Measurements from ENCODE around the gene COX4I2.
"Not testable (repeated sequence)": the region's sequence is repeated elsewhere in the genome, so short reads cannot be mapped to it uniquely, and the experiment has no call there.

COX4I2 gene

DNA sequence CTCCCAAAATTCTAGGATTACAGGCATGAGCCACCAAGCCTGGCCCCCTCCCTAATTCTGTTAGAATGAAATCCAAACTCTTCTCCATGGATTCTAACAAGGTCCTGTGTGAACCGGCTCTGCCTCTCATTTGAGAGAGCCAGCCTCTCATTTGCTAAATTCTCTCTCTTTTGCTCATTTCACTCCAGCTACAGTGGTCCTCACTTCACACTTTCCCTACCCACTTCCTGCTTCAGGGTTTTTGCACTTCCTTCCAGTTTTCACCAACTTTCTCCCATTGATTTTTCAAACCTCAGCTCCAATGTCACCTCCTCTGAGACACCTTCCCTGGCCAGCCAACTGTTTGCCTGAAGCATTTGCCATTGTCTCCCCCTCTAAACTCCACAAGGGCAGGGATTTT lies 5.1 kb downstream of the COX4I2 start:
- Histone ChIP-seq H3K9me3 (ENCODE audit: control insufficient read depth, insufficient read depth, low read length) (no peaks in the 10 kb centered on the region), H3K4me2 (ENCODE audit: low read length) (no peak overlapping the region), H3K36me3 (ENCODE audit: control insufficient read depth, low read length) (no peaks in the 10 kb centered on the region), H3K4me3 (ENCODE audit: low read length) (no peak overlapping the region), H3K9me2 (replicated peaks; ENCODE audit: control insufficient read depth, low read length) (no peaks in the 10 kb centered on the region), H3F3A (ENCODE audit: control insufficient read depth, insufficient read depth) (no peaks in the 10 kb centered on the region), H3K27ac (ENCODE audit: low read depth, low read length) (no peak overlapping the region), H3K4me1 (ENCODE audit: control insufficient read depth, low read length) (no peaks in the 10 kb centered on the region), H3K27me3 (ENCODE audit: control insufficient read depth, low read length) (no peaks in the 10 kb centered on the region), H3K79me2 (ENCODE audit: control insufficient read depth, low read length) (no peaks in the 10 kb centered on the region), H4K20me1 (ENCODE audit: control insufficient read depth, insufficient read depth, low read depth, low read length) (no peaks in the 10 kb centered on the region)
- no peak for TF ChIP-seq EZH2phosphoT487 (IDR thresholded peaks at IDR 0.05; ENCODE audit: borderline replicate concordance, low read length)
- TF ChIP-seq, protein P1, sequence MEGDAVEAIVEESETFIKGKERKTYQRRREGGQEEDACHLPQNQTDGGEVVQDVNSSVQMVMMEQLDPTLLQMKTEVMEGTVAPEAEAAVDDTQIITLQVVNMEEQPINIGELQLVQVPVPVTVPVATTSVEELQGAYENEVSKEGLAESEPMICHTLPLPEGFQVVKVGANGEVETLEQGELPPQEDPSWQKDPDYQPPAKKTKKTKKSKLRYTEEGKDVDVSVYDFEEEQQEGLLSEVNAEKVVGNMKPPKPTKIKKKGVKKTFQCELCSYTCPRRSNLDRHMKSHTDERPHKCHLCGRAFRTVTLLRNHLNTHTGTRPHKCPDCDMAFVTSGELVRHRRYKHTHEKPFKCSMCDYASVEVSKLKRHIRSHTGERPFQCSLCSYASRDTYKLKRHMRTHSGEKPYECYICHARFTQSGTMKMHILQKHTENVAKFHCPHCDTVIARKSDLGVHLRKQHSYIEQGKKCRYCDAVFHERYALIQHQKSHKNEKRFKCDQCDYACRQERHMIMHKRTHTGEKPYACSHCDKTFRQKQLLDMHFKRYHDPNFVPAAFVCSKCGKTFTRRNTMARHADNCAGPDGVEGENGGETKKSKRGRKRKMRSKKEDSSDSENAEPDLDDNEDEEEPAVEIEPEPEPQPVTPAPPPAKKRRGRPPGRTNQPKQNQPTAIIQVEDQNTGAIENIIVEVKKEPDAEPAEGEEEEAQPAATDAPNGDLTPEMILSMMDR (IDR thresholded peaks at IDR 0.05; ENCODE audit: low read depth, low read length, poor library complexity, severe bottlenecking) = no peak

DNA sequence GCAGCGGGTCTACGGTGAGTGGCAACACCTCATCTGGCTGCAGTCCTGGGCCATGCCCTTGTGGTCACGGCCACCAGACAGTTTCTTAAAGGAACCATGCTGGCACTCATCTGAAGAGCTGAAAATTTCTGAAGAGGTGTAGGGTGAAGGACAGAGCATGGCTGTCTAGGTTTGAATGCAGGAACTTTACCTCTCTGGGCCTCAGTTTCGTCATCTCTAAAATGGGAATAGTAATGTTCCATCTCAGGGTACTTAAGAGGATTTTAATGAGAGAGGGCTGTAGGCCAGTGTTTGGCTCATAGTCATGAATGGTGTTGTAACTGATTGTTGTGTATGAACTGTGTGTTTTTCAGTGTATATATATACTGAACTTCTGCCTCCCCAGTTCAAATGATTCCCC lies 5.8 kb downstream of the COX4I2 start:
- no peaks in the 10 kb centered on the region for H4K20me1 ChIP-seq (ENCODE audit: control insufficient read depth, insufficient read depth, low read depth, low read length)
- H3K9me3 ChIP-seq (ENCODE audit: control insufficient read depth, insufficient read depth, low read length) = no peaks in the 10 kb centered on the region
- no peaks in the 10 kb centered on the region for H3K27me3 ChIP-seq (ENCODE audit: control insufficient read depth, low read length)
- no peaks in the 10 kb centered on the region for H3K36me3 ChIP-seq (ENCODE audit: control insufficient read depth, low read length)
- TF ChIP-seq, protein P1 (IDR thresholded peaks at IDR 0.05; ENCODE audit: low read depth, low read length, poor library complexity, severe bottlenecking) = no peak
- TF ChIP-seq EZH2phosphoT487 (IDR thresholded peaks at IDR 0.05; ENCODE audit: borderline replicate concordance, low read length) = no peak
- no peaks in the 10 kb centered on the region for H3F3A ChIP-seq (ENCODE audit: control insufficient read depth, insufficient read depth)
- H3K27ac ChIP-seq (ENCODE audit: low read depth, low read length) = no peak overlapping the region
- no peak overlapping the region for H3K4me3 ChIP-seq (ENCODE audit: low read length)
- H3K4me1 ChIP-seq (ENCODE audit: control insufficient read depth, low read length) = no peaks in the 10 kb centered on the region
- H3K79me2 ChIP-seq (ENCODE audit: control insufficient read depth, low read length) = no peaks in the 10 kb centered on the region
- H3K4me2 ChIP-seq (ENCODE audit: low read length) = no peak overlapping the region
- H3K9me2 ChIP-seq (replicated peaks; ENCODE audit: control insufficient read depth, low read length) = no peaks in the 10 kb centered on the region

DNA sequence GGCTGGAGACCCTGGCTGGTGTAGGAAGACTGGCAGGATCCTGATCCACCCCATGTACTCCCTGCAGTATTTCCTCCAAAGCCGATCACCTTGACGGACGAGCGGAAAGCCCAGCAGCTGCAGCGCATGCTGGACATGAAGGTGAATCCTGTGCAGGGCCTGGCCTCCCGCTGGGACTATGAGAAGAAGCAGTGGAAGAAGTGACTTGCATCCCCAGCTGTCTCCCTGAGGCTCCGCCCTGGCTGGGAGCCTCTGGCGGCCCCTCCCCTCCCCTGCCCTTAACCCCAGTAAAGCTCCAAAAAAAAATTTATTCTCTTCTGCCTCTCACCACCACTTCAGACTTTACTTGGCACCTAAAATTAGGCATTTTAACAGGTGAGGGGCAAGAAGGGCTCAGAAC lies 7.0 kb downstream of the COX4I2 start:
- H3K9me3 ChIP-seq (ENCODE audit: control insufficient read depth, insufficient read depth, low read length) = no peaks in the 10 kb centered on the region
- no peaks in the 10 kb centered on the region for H3K27me3 ChIP-seq (ENCODE audit: control insufficient read depth, low read length)
- H3K4me2 ChIP-seq (ENCODE audit: low read length) = no peak overlapping the region

DNA sequence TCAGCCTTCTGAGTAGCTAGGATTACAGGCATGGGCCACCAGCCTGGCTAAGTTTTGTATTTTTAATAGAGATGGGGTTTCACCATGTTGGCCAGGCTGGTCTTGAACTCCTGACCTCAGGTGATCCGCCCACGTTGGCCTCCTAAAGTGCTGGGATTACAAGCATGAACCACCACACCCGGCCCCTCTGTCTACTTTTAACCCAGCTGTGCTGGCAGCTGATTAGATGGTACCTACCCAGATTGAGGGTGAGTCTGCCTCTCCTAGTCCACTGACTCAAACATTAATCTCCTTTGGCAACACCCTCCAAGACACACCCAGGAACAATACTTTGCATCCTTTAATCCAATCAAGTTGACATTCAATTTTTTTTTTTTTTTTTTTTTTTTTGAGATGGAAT lies 10.4 kb downstream of the COX4I2 start:
- H3K36me3 ChIP-seq (ENCODE audit: control insufficient read depth, low read length); H3K4me2 ChIP-seq (ENCODE audit: low read length); H3K4me3 ChIP-seq (ENCODE audit: low read length); H3K4me1 ChIP-seq (ENCODE audit: control insufficient read depth, low read length); H3K79me2 ChIP-seq (ENCODE audit: control insufficient read depth, low read length); H3K9me2 ChIP-seq (replicated peaks; ENCODE audit: control insufficient read depth, low read length); H3F3A ChIP-seq (ENCODE audit: control insufficient read depth, insufficient read depth); H4K20me1 ChIP-seq (ENCODE audit: control insufficient read depth, insufficient read depth, low read depth, low read length); H3K27me3 ChIP-seq (ENCODE audit: control insufficient read depth, low read length); H3K27ac ChIP-seq (ENCODE audit: low read depth, low read length); H3K9me3 ChIP-seq (ENCODE audit: control insufficient read depth, insufficient read depth, low read length): not testable (repeated sequence)

More for the DNA sequence above, 7.0 kb downstream of the COX4I2 start:
- no peak overlapping the region for H3K4me3 ChIP-seq (ENCODE audit: low read length)
- no peaks in the 10 kb centered on the region for H3K9me2 ChIP-seq (replicated peaks; ENCODE audit: control insufficient read depth, low read length)
- no peaks in the 10 kb centered on the region for H3K4me1 ChIP-seq (ENCODE audit: control insufficient read depth, low read length)
- no peak overlapping the region for H3K27ac ChIP-seq (ENCODE audit: low read depth, low read length)
- no peaks in the 10 kb centered on the region for H3K79me2 ChIP-seq (ENCODE audit: control insufficient read depth, low read length)
- H4K20me1 ChIP-seq (ENCODE audit: control insufficient read depth, insufficient read depth, low read depth, low read length) = no peaks in the 10 kb centered on the region
- H3F3A ChIP-seq (ENCODE audit: control insufficient read depth, insufficient read depth) = no peaks in the 10 kb centered on the region
- no peak for TF ChIP-seq EZH2phosphoT487 (IDR thresholded peaks at IDR 0.05; ENCODE audit: borderline replicate concordance, low read length)
- TF ChIP-seq, protein P1 (IDR thresholded peaks at IDR 0.05; ENCODE audit: low read depth, low read length, poor library complexity, severe bottlenecking) = no peak
- no peaks in the 10 kb centered on the region for H3K36me3 ChIP-seq (ENCODE audit: control insufficient read depth, low read length)
